Measurements from ENCODE around the gene RGS17.

DNA sequence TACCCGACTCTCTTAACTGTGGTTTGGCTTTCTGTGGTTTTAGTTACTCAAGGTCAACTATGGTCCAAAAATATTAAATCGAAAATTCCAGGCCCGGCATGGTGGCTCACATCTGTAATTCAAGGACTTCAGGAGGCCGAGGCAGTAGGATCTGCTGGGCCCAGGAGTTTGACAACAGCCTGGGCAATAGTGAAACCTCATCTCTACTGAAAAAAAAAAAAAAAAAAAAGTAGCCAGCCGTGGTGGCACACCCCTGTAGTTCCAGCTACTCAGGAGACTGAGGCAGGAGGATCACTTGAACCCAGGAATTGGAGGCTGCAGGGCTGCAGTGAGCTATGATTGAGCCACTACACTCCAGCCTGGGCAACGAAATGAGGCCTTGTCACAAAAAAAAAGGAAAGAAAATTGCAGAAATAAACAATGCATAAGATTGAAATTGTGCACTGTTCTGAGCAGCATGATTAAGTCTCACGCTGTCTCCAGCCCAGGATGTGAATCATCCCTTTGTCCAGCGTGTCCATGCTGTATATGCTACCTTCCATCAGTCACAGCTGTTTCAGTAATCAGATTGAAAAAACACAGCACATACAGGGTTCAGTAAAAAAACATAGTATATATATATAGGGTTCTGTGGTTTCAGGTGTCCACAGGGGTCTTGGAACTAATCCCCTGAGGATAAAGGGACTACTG is 40.7 kb downstream of the RGS17 start:
- TF ChIP-seq, protein P1, sequence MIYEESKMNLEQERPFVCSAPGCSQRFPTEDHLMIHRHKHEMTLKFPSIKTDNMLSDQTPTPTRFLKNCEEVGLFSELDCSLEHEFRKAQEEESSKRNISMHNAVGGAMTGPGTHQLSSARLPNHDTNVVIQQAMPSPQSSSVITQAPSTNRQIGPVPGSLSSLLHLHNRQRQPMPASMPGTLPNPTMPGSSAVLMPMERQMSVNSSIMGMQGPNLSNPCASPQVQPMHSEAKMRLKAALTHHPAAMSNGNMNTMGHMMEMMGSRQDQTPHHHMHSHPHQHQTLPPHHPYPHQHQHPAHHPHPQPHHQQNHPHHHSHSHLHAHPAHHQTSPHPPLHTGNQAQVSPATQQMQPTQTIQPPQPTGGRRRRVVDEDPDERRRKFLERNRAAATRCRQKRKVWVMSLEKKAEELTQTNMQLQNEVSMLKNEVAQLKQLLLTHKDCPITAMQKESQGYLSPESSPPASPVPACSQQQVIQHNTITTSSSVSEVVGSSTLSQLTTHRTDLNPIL (CRISPR knock-in tag; IDR thresholded peaks at IDR 0.05; ENCODE audit: low read depth) = no peak
- TF ChIP-seq GLIS3 (CRISPR knock-in tag; IDR thresholded peaks at IDR 0.05) (no peak), PPARA (CRISPR knock-in tag; IDR thresholded peaks at IDR 0.05; ENCODE audit: borderline replicate concordance) (no peak)

All from SK-N-SH treated with all-trans-retinoic acid at 6 μM for 48 hours (cell line).